K562 (cell line): ENCODE measurements around the gene SLC5A11. TPM values are rescaled to one million over a fixed set of nuclear protein-coding genes. Genes with fewer than 3 reads are reported as not detected.

Experiments
- AFF1 ChIP-seq, 2 experiments: fragments of 450-650 bp; IDR thresholded peaks; 2 replicates each; pipeline ENCODE4 v1.6.1; 2018; ENCODE audit warnings: mild to moderate bottlenecking in 2 of 2, low read depth in 1 of 2; ENCODE audit not compliant: partially characterized antibody in 2 of 2
- CBFB ChIP-seq: sonication (generic); formaldehyde crosslinking; IDR thresholded peaks from 2 replicates; pipeline ENCODE4 v1.4.0; 2020; ENCODE audit warnings: mild to moderate bottlenecking, missing genetic modification reagents
- CBX5 ChIP-seq: IDR thresholded peaks from 2 replicates; pipeline ENCODE4 v1.6.1; 2014; ENCODE audit warnings: low read depth, borderline replicate concordance
- EHMT2 ChIP-seq: fragments of 450-650 bp; IDR thresholded peaks from 2 replicates; pipeline ENCODE4 v1.6.1; 2018; ENCODE audit warnings: antibody characterized with exemption
- ELK1 ChIP-seq: sonication (generic); formaldehyde crosslinking; IDR thresholded peaks from 2 replicates; pipeline ENCODE4 v1.8.1; 2022; ENCODE audit warnings: missing genetic modification reagents
- GTF3C2 ChIP-seq: IDR thresholded peaks from 3 replicates; pipeline ENCODE4 v1.6.1; 2011; ENCODE audit warnings: borderline replicate concordance, mild to moderate bottlenecking, moderate library complexity; ENCODE audit not compliant: insufficient read length; ENCODE audit errors: extremely low read depth
- HBP1 ChIP-seq: fragments of 450-650 bp; formaldehyde crosslinking; IDR thresholded peaks from 2 replicates; pipeline ENCODE4 v1.4.0; 2022; ENCODE audit warnings: missing genetic modification characterization
- HNRNPLL ChIP-seq: fragments of 200-400 bp; formaldehyde crosslinking; IDR thresholded peaks from 2 replicates; pipeline ENCODE4 v1.6.1; 2017; ENCODE audit warnings: low read length, low read depth, mild to moderate bottlenecking; ENCODE audit not compliant: poor library complexity, severe bottlenecking
- HNRNPUL1 ChIP-seq: fragments of 200-400 bp; formaldehyde crosslinking; IDR thresholded peaks from 2 replicates; pipeline ENCODE4 v1.6.1; 2017; ENCODE audit warnings: low read length
- KLF10 ChIP-seq: fragments of 250-450 bp; sonication (Bioruptor Pico); IDR thresholded peaks from 2 replicates; pipeline ENCODE4 v1.6.1; 2021; ENCODE audit warnings: matching md5 sums
- NBN ChIP-seq: fragments of 450-650 bp; IDR thresholded peaks from 2 replicates; pipeline ENCODE4 v1.6.1; 2016; ENCODE audit warnings: low read depth, mild to moderate bottlenecking
- NFIX ChIP-seq: fragments of 250-450 bp; sonication (Bioruptor Pico); IDR thresholded peaks from 2 replicates; pipeline ENCODE4 v1.4.0; 2020; ENCODE audit warnings: low read depth, mild to moderate bottlenecking, moderate library complexity
- STAT5B ChIP-seq: fragments of 250-450 bp; sonication (Bioruptor Pico); IDR thresholded peaks from 2 replicates; pipeline ENCODE4 v1.8.0; 2021; ENCODE audit warnings: mild to moderate bottlenecking, inconsistent platforms
- TRIM28 ChIP-seq: fragments of 450-650 bp; IDR thresholded peaks from 2 replicates; pipeline ENCODE4 v1.6.1; 2017
- ZFP1 ChIP-seq: fragments of 450-650 bp; formaldehyde crosslinking; IDR thresholded peaks from 2 replicates; pipeline ENCODE4 v1.4.0; 2020; ENCODE audit warnings: mild to moderate bottlenecking, mixed read lengths
- ZKSCAN1 ChIP-seq: fragments of 150-350 bp; IDR thresholded peaks from 2 replicates; pipeline ENCODE4 v1.6.1; 2016; ENCODE audit warnings: low read depth, low read length
- ZKSCAN3 ChIP-seq: fragments of 250-450 bp; sonication (Bioruptor Pico); IDR thresholded peaks from 2 replicates; pipeline ENCODE4 v1.4.0; 2020
- polyA plus RNA-seq, 8 experiments: library from polyadenylated mRNA; depleted of rRNA in 4 of 8; stranded (reverse) in 5 of 8; unstranded in 3 of 8; fragments of >200 nt; fragmentation: Nextera tagmentation in 2 of 8; fragmentation: Illumina TruSeq in 1 of 8; extraction: Ambion mirVana in 2 of 8; extraction: Trizol in 1 of 8; gene quantifications; 2 replicates each; pipeline versions ENCODE4 v1.2.1 to v1.2.3, GENCODE V29; 2011 to 2014; ENCODE audit warnings: inconsistent platforms in 1 of 8, missing spikeins in 1 of 8
- total RNA-seq, 7 experiments: library from RNA; depleted of rRNA in 6 of 7; stranded (reverse); fragments of >200 nt in 6 of 7; fragmentation: Illumina TruSeq in 2 of 7; extraction: Trizol in 2 of 7; gene quantifications; 2 replicates each; pipeline versions ENCODE4 v1.2.1 to v1.2.3, GENCODE V29; 2011 to 2021; ENCODE audit warnings: low replicate concordance in 1 of 7

Gene SLC5A11
- total and polyA plus RNA-seq, 9 of the 15 experiments (the other 6 are each of a cell fraction or from before 2014, with no cell fraction given) = 0.04 to 0.25 (median 0.11) TPM; not detected in 3

GRCh38 chr16:24838554-24839266 is 7.1 kb upstream of the SLC5A11 start (continued):
- TF ChIP-seq GTF3C2 (no peak), ZFP1 (CRISPR knock-in tag) (no peak), ZKSCAN3 (CRISPR knock-in tag) (no peak), CBX5 (no peak), HBP1 (CRISPR knock-in tag) (no peak), AFF1 (IDR thresholded peaks at IDR 0.05; ENCODE audit: low read depth in 1 of 2, partially characterized antibody in 2 of 2) (peak; percentile 35 to 75), NFIX (CRISPR knock-in tag) (no peak), HNRNPUL1 (no peak), ZKSCAN1 (no peak), TRIM28 (no peak), ELK1 (CRISPR knock-in tag) (no peak), HNRNPLL (no peak), EHMT2 (peak; percentile 33), NBN (peak; percentile 86), CBFB (CRISPR knock-in tag) (no peak), KLF10 (CRISPR knock-in tag) (no peak), STAT5B (CRISPR knock-in tag) (no peak)
